Stimulated activated naive CD8-positive, alpha-beta T cell treated with anti-CD3 and anti-CD28 coated beads, Interleukin-15, amount 100 ng/mL, for 72 hours (primary cell): ENCODE results near the gene BHLHE23.
"Not testable (repeated sequence)": the region's sequence is repeated elsewhere in the genome, so short reads cannot be mapped to it uniquely, and the experiment has no call there.

ENCODE experiments used
- ATAC-seq: fragments of 150-1000 bp; cut with Tn5 transposase; 2 replicates; pipeline ENCODE4 v1.10.0; 2021; ENCODE audit warnings: mild to moderate bottlenecking, moderate library complexity
- DNase-seq, 2 donors: peaks; one replicate each; pipeline ENCODE4 v3.0.0; 2021 to 2022
- H3K27ac Mint-ChIP-seq, 2 donors: one replicate each; pipeline ENCODE4 v1.8.0; 2022; ENCODE audit warnings: mild to moderate bottlenecking in 2 of 2, mixed read lengths in 2 of 2, moderate library complexity in 2 of 2
- H3K27me3 Mint-ChIP-seq: one replicate; pipeline ENCODE4 v1.8.0; 2022; ENCODE audit warnings: mixed read lengths
- H3K4me1 Mint-ChIP-seq: one replicate; pipeline ENCODE4 v1.8.0; 2022; ENCODE audit warnings: mild to moderate bottlenecking, mixed read lengths
- H3K4me3 Mint-ChIP-seq, 2 donors: one replicate each; pipeline ENCODE4 v1.8.0; 2022; ENCODE audit warnings: mild to moderate bottlenecking in 2 of 2, mixed read lengths in 2 of 2, moderate library complexity in 1 of 2
- H3K9me3 Mint-ChIP-seq, 2 donors: one replicate each; pipeline ENCODE4 v1.8.0; 2022; ENCODE audit warnings: mixed read lengths in 2 of 2

Gene BHLHE23

GRCh38 chr20:63046841-63047240 lies 40.1 kb upstream of the BHLHE23 start:
- H3K27me3 Mint-ChIP-seq: peaks cover 8% of the 10 kb centered on the region
- ATAC-seq (no peak), DNase-seq (no peak)
- H3K4me3 Mint-ChIP-seq: no peak overlapping the region
- no peak overlapping the region for H3K27ac Mint-ChIP-seq
- no peaks in the 10 kb centered on the region for H3K9me3 Mint-ChIP-seq
- no peaks in the 10 kb centered on the region for H3K4me1 Mint-ChIP-seq

GRCh38 chr20:63045991-63046390 lies 39.2 kb upstream of the BHLHE23 start:
- ATAC-seq (no peak), DNase-seq (no peak)
- Mint-ChIP-seq H3K27ac (no peak overlapping the region), H3K4me1 (no peaks in the 10 kb centered on the region), H3K4me3 (no peak overlapping the region), H3K27me3 (peaks cover 16% of the 10 kb centered on the region), H3K9me3 (no peaks in the 10 kb centered on the region)

- no peak overlapping the region for H3K4me3 Mint-ChIP-seq
- H3K4me1 Mint-ChIP-seq: no peaks in the 10 kb centered on the region
- no peaks in the 10 kb centered on the region for H3K9me3 Mint-ChIP-seq
- no peak overlapping the region for H3K27ac Mint-ChIP-seq
- H3K27me3 Mint-ChIP-seq: peaks cover 22% of the 10 kb centered on the region
- no peak for DNase-seq
- no peak for ATAC-seq
These were observed 38.6 kb upstream of the BHLHE23 start for GRCh38 chr20:63045401-63045800.

GRCh38 chr20:63044605-63045004 lies 37.8 kb upstream of the BHLHE23 start:
- ATAC-seq (peak; percentile 40), DNase-seq (no peak)
- no peak overlapping the region for H3K27ac Mint-ChIP-seq
- H3K4me3 Mint-ChIP-seq: no peak overlapping the region
- H3K27me3 Mint-ChIP-seq: peaks cover 30% of the 10 kb centered on the region
- no peaks in the 10 kb centered on the region for H3K4me1 Mint-ChIP-seq
- no peaks in the 10 kb centered on the region for H3K9me3 Mint-ChIP-seq

GRCh38 chr20:63044204-63044600 lies 37.4 kb upstream of the BHLHE23 start:
- H3K4me3 Mint-ChIP-seq: no peak overlapping the region
- DNase-seq (no peak), ATAC-seq (no peak)
- H3K27me3 Mint-ChIP-seq: peaks cover 33% of the 10 kb centered on the region
- no peaks in the 10 kb centered on the region for H3K9me3 Mint-ChIP-seq
- no peak overlapping the region for H3K27ac Mint-ChIP-seq
- no peaks in the 10 kb centered on the region for H3K4me1 Mint-ChIP-seq

- H3K4me3 Mint-ChIP-seq: no peak overlapping the region
- H3K9me3 Mint-ChIP-seq: no peaks in the 10 kb centered on the region
- no peaks in the 10 kb centered on the region for H3K4me1 Mint-ChIP-seq
- no peak for DNase-seq
- peaks cover 33% of the 10 kb centered on the region for H3K27me3 Mint-ChIP-seq
- H3K27ac Mint-ChIP-seq: no peak overlapping the region
- ATAC-seq: peak; percentile 46
These were observed 36.8 kb upstream of the BHLHE23 start for GRCh38 chr20:63043348-63044203.

- Mint-ChIP-seq H3K4me1 (no peaks in the 10 kb centered on the region), H3K4me3 (no peak overlapping the region), H3K27ac (no peak overlapping the region), H3K27me3 (peaks cover 39% of the 10 kb centered on the region), H3K9me3 (no peaks in the 10 kb centered on the region)
- DNase-seq: no peak
- no peak for ATAC-seq
These were observed 35.8 kb upstream of the BHLHE23 start for GRCh38 chr20:63042448-63043071.

- no peaks in the 10 kb centered on the region for H3K9me3 Mint-ChIP-seq
- DNase-seq (no peak), ATAC-seq (no peak)
- no peak overlapping the region for H3K4me3 Mint-ChIP-seq
- no peaks in the 10 kb centered on the region for H3K4me1 Mint-ChIP-seq
- H3K27me3 Mint-ChIP-seq: peaks cover 47% of the 10 kb centered on the region
- H3K27ac Mint-ChIP-seq: no peak overlapping the region
These were observed 35.0 kb upstream of the BHLHE23 start for GRCh38 chr20:63041776-63042175.

GRCh38 chr20:63037669-63038268 lies 31.0 kb upstream of the BHLHE23 start:
- no peaks in the 10 kb centered on the region for H3K9me3 Mint-ChIP-seq
- peaks cover 9% of the 10 kb centered on the region for H3K4me1 Mint-ChIP-seq
- peaks cover 71% of the 10 kb centered on the region for H3K27me3 Mint-ChIP-seq
- no peak overlapping the region for H3K27ac Mint-ChIP-seq
- DNase-seq (no peak), ATAC-seq (no peak)
- H3K4me3 Mint-ChIP-seq: no peak overlapping the region

GRCh38 chr20:63036291-63036690 lies 29.5 kb upstream of the BHLHE23 start:
- Mint-ChIP-seq H3K4me1 (peaks cover 12% of the 10 kb centered on the region), H3K27ac (no peak overlapping the region), H3K27me3 (peaks cover 79% of the 10 kb centered on the region), H3K9me3 (no peaks in the 10 kb centered on the region), H3K4me3 (no peak overlapping the region)
- DNase-seq (no peak), ATAC-seq (no peak)

- no peak for ATAC-seq
- no peak overlapping the region for H3K27ac Mint-ChIP-seq
- no peak for DNase-seq
- peaks cover 73% of the 10 kb centered on the region for H3K27me3 Mint-ChIP-seq
- H3K4me3 Mint-ChIP-seq: no peak overlapping the region
- H3K9me3 Mint-ChIP-seq: no peaks in the 10 kb centered on the region
- H3K4me1 Mint-ChIP-seq: peaks cover 12% of the 10 kb centered on the region
These were observed 28.9 kb upstream of the BHLHE23 start for GRCh38 chr20:63035603-63036185.

- not testable (repeated sequence) for H3K4me3 Mint-ChIP-seq, ATAC-seq, H3K9me3 Mint-ChIP-seq, DNase-seq, H3K27ac Mint-ChIP-seq
- H3K4me1 Mint-ChIP-seq: peaks cover 12% of the 10 kb centered on the region
- peaks cover 66% of the 10 kb centered on the region for H3K27me3 Mint-ChIP-seq
These were observed 28.2 kb upstream of the BHLHE23 start for GRCh38 chr20:63034710-63035602.

GRCh38 chr20:63033794-63034709 lies 27.3 kb upstream of the BHLHE23 start:
- peaks cover 68% of the 10 kb centered on the region for H3K27me3 Mint-ChIP-seq
- ATAC-seq (no peak), DNase-seq (no peak)
- no peaks in the 10 kb centered on the region for H3K9me3 Mint-ChIP-seq
- H3K4me1 Mint-ChIP-seq: peaks cover 20% of the 10 kb centered on the region
- peak overlapping the region in 1 of 2 donors; percentile 34 for H3K27ac Mint-ChIP-seq
- no peak overlapping the region for H3K4me3 Mint-ChIP-seq
